ENCODE results near the gene SMCP. TPM values are rescaled to one million over a fixed set of nuclear protein-coding genes. Genes with fewer than 3 reads are reported as not detected.

The SMCP gene
- polyA plus RNA-seq, 1 donor from 2014 or later: not detected

- H3K9me2 ChIP-seq (ENCODE audit: insufficient read depth, low read length): no peaks in the 10 kb centered on the region
- H3K9ac ChIP-seq (ENCODE audit: low read length): no peak within 1 kb of the TSS
- H3K4me2 ChIP-seq (ENCODE audit: low read length): no peak within 1 kb of the TSS
- no peaks in the 10 kb centered on the region for H3K27me3 ChIP-seq (ENCODE audit: insufficient read depth, low read depth, low read length)
- H2AFZ ChIP-seq (ENCODE audit: low read depth, low read length): no peak within 1 kb of the TSS
- H3F3A ChIP-seq (ENCODE audit: insufficient read depth, low read length, poor library complexity, severe bottlenecking): no peaks in the 10 kb centered on the region
- no peaks in the 10 kb centered on the region for H3K9me3 ChIP-seq (ENCODE audit: low read length)
- no peaks in the 10 kb centered on the region for H4K20me1 ChIP-seq (ENCODE audit: insufficient read depth)
- H3K27ac ChIP-seq (ENCODE audit: low read length): no peak within 1 kb of the TSS
- TF ChIP-seq RAD21 (conservative IDR thresholded peaks at IDR 0.05) (no peak), TAF1 (IDR thresholded peaks at IDR 0.05; ENCODE audit: low read depth) (no peak), SMC3 (conservative IDR thresholded peaks at IDR 0.05; ENCODE audit: poor library complexity) (no peak), EP300 (conservative IDR thresholded peaks at IDR 0.05; ENCODE audit: poor library complexity, severe bottlenecking) (no peak), MXI1 (conservative IDR thresholded peaks at IDR 0.05; ENCODE audit: poor library complexity, severe bottlenecking) (no peak), POLR2AphosphoS5 (IDR thresholded peaks at IDR 0.05) (no peak), EZH2 (IDR thresholded peaks at IDR 0.05; ENCODE audit: borderline replicate concordance, insufficient read depth, low read length, poor library complexity, severe bottlenecking) (no peak)
- TF ChIP-seq, protein P1, sequence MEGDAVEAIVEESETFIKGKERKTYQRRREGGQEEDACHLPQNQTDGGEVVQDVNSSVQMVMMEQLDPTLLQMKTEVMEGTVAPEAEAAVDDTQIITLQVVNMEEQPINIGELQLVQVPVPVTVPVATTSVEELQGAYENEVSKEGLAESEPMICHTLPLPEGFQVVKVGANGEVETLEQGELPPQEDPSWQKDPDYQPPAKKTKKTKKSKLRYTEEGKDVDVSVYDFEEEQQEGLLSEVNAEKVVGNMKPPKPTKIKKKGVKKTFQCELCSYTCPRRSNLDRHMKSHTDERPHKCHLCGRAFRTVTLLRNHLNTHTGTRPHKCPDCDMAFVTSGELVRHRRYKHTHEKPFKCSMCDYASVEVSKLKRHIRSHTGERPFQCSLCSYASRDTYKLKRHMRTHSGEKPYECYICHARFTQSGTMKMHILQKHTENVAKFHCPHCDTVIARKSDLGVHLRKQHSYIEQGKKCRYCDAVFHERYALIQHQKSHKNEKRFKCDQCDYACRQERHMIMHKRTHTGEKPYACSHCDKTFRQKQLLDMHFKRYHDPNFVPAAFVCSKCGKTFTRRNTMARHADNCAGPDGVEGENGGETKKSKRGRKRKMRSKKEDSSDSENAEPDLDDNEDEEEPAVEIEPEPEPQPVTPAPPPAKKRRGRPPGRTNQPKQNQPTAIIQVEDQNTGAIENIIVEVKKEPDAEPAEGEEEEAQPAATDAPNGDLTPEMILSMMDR (IDR thresholded peaks at IDR 0.05; ENCODE audit: poor library complexity, severe bottlenecking): no peak
- TF ChIP-seq, protein P2, sequence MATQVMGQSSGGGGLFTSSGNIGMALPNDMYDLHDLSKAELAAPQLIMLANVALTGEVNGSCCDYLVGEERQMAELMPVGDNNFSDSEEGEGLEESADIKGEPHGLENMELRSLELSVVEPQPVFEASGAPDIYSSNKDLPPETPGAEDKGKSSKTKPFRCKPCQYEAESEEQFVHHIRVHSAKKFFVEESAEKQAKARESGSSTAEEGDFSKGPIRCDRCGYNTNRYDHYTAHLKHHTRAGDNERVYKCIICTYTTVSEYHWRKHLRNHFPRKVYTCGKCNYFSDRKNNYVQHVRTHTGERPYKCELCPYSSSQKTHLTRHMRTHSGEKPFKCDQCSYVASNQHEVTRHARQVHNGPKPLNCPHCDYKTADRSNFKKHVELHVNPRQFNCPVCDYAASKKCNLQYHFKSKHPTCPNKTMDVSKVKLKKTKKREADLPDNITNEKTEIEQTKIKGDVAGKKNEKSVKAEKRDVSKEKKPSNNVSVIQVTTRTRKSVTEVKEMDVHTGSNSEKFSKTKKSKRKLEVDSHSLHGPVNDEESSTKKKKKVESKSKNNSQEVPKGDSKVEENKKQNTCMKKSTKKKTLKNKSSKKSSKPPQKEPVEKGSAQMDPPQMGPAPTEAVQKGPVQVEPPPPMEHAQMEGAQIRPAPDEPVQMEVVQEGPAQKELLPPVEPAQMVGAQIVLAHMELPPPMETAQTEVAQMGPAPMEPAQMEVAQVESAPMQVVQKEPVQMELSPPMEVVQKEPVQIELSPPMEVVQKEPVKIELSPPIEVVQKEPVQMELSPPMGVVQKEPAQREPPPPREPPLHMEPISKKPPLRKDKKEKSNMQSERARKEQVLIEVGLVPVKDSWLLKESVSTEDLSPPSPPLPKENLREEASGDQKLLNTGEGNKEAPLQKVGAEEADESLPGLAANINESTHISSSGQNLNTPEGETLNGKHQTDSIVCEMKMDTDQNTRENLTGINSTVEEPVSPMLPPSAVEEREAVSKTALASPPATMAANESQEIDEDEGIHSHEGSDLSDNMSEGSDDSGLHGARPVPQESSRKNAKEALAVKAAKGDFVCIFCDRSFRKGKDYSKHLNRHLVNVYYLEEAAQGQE (IDR thresholded peaks at IDR 0.05; ENCODE audit: borderline replicate concordance): no peak
- H3K79me2 ChIP-seq (replicated peaks; ENCODE audit: insufficient read depth, low read length): no peaks in the 10 kb centered on the region
- H3K4me3 ChIP-seq (ENCODE audit: low read length): no peak within 1 kb of the TSS
- H3K36me3 ChIP-seq (ENCODE audit: insufficient read depth, low read length): no peaks in the 10 kb centered on the region
Measured at GRCh38 chr1:152907686-152908601, 29.8 kb downstream of the SMCP start, which contains the start of gene IVL. IVL (plus strand) TSS chr1:152908546; CDS start chr1:152909798, 1,252 bp downstream.

DNA sequence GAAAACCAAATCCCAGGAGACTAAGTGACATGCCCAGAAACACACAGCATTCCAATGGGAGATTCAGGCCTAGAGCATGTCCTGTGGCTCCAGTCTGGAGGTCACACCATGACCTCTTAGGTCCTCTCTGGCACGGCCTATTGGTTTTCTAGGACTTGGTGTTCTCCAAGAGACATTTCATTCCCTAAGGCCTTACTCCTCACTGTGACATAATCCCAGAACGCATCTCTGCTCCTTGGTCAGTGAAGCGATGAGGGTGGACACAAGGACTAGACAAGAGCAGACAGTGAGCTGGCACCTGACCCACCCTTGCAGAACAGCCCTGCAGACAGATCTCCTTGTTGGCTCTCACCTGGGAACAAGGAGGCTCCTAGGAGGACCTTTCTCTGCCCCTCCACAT, 31.1 kb downstream of the SMCP start:
- H3K4me2 ChIP-seq (ENCODE audit: low read length): no peak overlapping the region
- no peaks in the 10 kb centered on the region for H3K36me3 ChIP-seq (ENCODE audit: insufficient read depth, low read length)
- TF ChIP-seq RAD21 (conservative IDR thresholded peaks at IDR 0.05): no peak
- TF ChIP-seq SMC3 (conservative IDR thresholded peaks at IDR 0.05; ENCODE audit: poor library complexity): no peak
- TF ChIP-seq MXI1 (conservative IDR thresholded peaks at IDR 0.05; ENCODE audit: poor library complexity, severe bottlenecking): no peak
- no peak for TF ChIP-seq POLR2AphosphoS5 (IDR thresholded peaks at IDR 0.05)
- TF ChIP-seq, protein P2 (IDR thresholded peaks at IDR 0.05; ENCODE audit: borderline replicate concordance): no peak
- TF ChIP-seq TAF1 (IDR thresholded peaks at IDR 0.05; ENCODE audit: low read depth): no peak
- TF ChIP-seq EZH2 (IDR thresholded peaks at IDR 0.05; ENCODE audit: borderline replicate concordance, insufficient read depth, low read length, poor library complexity, severe bottlenecking): no peak
- no peak for TF ChIP-seq EP300 (conservative IDR thresholded peaks at IDR 0.05; ENCODE audit: poor library complexity, severe bottlenecking)
- TF ChIP-seq, protein P1 (IDR thresholded peaks at IDR 0.05; ENCODE audit: poor library complexity, severe bottlenecking): no peak
- no peak overlapping the region for H3K9ac ChIP-seq (ENCODE audit: low read length)
- no peak overlapping the region for H2AFZ ChIP-seq (ENCODE audit: low read depth, low read length)
- no peaks in the 10 kb centered on the region for H4K20me1 ChIP-seq (ENCODE audit: insufficient read depth)
- no peaks in the 10 kb centered on the region for H3F3A ChIP-seq (ENCODE audit: insufficient read depth, low read length, poor library complexity, severe bottlenecking)
- H3K79me2 ChIP-seq (replicated peaks; ENCODE audit: insufficient read depth, low read length): no peaks in the 10 kb centered on the region
- no peaks in the 10 kb centered on the region for H3K9me3 ChIP-seq (ENCODE audit: low read length)
- H3K9me2 ChIP-seq (ENCODE audit: insufficient read depth, low read length): no peaks in the 10 kb centered on the region
- H3K27ac ChIP-seq (ENCODE audit: low read length): no peak overlapping the region
- H3K27me3 ChIP-seq (ENCODE audit: insufficient read depth, low read depth, low read length): no peaks in the 10 kb centered on the region
- no peak overlapping the region for H3K4me3 ChIP-seq (ENCODE audit: low read length)
